ENCODE results near the gene CROCC. TPM values are rescaled to one million over a fixed set of nuclear protein-coding genes. Genes with fewer than 3 reads are reported as not detected.
A peak's percentile ranks its signal among the peaks of the same experiment; 100 is the strongest.

The CROCC gene
- total RNA-seq, 1 experiment from 2014 or later: 31.3 TPM

DNA sequence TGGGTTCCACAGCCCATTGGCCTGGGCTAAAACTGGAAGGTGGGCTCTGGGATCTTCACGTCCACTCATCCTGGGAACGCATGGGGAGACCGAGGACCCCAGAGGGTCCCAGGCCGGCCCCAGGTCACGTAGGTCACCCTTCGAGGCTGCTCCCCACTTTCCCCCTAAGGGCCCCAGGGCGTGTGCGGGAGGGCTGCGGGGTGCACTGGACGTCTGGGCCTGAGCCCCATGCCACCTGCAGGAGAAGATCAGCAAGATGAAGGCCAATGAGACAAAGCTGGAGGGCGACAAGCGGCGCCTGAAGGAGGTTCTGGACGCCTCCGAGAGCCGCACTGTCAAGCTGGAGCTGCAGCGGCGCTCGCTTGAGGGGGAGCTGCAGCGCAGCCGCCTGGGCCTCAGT is 46.2 kb downstream of the CROCC start:
- no peak for DNase-seq (ENCODE audit: low read depth)

DNA sequence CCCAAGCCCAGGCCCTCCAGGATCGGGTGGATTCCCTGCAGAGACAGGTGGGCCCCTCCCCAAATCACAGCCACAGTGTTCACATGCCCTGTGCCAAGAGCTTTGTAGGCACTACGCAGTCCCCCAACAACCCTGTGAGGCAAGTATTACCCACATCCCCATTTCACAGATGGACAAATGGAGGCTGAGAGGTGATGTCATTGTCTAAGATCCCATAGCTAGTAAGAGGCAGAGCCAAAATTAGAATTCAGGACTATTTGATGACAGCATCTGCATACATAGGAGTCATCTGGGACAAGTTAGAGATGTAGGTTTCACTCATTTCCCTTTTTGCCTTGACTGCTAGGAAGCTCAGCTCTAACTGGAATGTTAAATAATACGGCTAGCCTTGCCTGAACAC is 46.6 kb downstream of the CROCC start:
- no peak for DNase-seq (ENCODE audit: low read depth)

DNA sequence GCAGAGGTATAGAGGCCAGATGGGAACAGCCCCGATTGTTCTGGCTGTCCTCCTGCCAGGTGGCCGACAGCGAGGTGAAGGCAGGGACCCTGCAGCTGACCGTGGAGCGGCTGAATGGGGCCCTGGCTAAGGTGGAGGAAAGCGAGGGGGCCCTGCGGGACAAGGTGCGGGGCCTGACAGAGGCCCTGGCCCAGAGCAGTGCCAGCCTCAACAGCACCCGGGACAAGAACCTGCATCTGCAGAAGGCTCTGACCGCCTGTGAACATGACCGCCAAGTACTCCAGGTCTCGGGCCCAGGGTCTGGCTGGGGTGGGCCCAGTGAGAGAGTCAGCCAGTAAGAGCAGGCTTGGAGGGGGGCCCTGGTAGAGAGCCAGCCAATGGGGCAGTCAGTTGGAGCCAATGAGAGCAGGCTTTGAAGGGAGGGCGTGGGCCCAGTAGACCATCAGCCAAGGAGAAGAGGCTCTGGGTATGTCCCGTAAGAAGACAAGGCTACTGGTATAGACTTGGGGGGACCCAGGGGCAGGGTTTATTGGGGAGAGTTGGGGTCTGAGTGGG is 47.4 kb downstream of the CROCC start:
- DNase-seq (ENCODE audit: low read depth): no peak

DNA sequence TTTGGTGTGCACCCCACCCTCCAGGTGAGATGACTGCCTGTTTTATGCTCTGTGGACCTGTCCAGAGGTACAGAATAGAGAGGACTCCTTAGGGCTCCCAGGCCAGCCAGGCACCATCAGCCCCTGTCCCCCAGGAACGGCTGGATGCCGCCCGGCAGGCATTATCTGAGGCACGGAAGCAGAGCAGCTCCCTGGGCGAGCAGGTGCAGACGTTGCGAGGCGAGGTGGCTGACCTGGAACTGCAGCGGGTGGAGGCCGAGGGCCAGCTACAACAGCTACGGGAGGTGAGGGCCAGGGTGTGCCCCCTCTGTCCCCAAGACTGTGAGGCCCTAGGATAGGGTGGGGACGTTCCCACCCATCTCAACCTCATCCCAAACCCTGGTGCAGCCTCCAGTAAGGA is 47.9 kb downstream of the CROCC start:
- no peak for DNase-seq (ENCODE audit: low read depth)

DNA sequence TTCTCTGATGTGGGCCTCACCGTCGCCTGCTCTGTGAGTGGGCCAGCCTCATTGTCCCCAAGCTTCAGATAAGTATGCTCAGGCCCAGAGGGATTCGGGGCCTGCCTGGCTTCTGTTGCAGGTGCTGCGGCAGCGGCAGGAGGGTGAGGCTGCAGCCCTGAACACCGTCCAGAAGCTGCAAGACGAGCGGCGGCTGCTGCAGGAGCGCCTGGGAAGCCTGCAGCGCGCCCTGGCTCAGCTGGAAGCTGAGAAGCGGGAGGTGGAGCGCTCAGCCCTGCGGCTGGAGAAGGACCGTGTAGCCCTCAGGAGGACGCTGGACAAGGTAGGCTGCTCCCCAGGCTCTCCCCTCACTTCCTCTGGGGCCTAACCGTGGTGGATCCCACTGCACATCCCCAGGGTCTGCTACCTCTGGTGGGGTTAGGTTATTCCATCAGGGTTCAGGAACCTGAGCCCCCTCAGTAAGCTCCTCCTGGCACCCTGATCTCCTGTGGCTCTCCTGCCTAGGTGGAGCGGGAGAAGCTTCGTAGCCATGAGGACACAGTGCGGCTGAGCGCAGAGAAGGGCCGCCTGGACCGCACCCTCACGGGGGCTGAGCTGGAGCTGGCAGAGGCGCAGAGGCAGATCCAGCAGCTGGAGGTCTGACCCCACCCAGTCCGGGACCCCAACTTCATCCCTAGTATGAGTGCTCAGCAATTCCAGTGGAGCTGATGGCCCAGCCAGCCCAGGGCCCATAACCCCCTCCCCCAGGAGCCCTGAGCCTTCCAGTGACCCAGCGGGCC is 48.6 kb downstream of the CROCC start:
- DNase-seq (ENCODE audit: low read depth): no peak

DNA sequence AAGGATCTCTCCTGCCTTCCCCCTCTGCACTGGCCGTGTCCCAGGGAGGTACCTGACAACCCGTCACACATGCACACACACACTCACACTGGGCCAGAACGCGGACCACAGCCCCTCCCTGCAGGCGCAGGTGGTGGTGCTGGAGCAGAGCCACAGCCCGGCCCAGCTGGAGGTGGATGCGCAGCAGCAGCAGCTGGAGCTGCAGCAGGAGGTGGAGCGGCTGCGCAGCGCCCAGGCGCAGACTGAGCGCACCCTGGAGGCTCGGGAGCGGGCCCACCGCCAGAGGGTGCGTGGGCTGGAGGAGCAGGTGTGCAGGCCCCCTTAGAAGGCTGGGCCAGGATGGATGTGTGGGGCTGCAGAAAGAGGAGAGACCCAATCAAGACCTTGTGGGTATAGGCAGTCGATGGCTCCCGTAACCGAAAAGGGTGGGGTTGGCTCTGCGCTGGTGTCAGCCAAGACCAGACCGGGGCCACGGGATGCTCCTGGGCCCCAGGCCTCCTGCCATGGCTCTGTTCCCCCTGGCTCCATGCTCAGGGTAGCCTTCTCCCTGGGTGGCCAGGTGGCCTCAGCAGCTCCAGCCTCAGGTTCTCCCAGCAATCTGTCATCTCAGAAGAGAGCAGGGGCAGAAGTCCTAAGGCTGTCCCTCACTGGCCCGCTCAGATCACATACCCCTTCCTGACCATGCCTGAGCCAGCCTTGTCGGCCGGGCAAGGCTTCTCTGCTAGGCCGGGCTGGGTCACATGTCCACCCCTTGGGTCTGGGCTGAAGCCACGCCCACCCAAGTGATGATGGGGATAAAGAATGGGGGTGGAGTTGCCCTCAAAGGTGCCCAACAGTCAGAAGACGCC is 49.8 kb downstream of the CROCC start:
- DNase-seq (ENCODE audit: low read depth): peak; percentile 64

DNA sequence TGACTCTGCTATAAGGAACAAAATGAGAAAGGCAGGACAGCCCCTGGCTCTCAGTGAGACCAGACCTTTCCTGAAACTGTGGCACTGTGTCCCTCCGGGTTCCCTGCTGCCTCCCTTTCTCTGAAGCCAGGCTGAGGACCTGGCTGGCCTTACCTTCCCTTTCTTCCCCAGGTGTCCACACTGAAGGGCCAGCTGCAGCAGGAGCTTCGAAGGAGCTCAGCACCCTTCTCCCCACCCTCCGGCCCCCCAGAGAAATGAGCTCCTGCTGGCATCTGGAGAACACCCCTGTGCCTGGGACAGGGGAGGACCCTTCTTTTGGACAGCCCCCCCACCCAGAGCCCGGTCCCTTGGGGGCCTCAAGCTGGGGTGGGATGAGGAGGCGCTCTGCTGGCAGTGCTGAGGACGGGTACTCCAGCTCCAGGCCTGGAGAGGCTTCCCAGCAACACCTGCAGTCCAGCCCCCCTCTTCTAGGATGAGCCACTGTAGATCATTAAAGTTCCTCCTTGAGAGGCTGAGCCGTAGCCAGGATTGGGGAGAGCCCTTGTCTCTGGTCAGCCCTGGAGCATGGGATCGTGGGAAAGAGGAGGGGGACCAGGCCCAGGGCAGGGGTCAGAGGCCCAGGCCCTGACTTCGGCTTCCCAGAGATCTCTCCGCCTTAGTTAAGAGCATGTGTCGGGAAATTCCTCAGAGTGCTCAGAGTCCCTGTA is 50.6 kb downstream of the CROCC start:
- no peak for DNase-seq (ENCODE audit: low read depth)

DNA sequence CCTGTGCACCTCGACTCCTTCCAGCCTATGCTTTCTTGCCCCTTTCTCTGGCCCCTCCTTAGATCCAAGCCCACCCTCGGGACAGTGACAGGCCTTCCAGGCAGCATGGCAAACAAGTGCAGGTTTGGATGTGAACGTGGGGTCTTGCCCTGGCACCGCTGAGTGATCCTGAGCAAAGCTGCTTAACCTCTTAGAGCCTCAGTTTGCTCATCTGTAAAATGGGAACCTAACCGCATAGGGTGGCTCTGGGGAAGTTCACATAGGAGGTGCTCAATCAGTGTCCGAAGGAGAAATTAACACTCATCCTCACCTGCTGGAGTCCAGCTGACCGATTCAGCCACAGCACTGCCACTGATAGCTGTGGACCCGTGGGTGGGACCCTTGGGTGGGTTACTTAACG is 51.5 kb downstream of the CROCC start:
- DNase-seq (ENCODE audit: low read depth): no peak

DNA sequence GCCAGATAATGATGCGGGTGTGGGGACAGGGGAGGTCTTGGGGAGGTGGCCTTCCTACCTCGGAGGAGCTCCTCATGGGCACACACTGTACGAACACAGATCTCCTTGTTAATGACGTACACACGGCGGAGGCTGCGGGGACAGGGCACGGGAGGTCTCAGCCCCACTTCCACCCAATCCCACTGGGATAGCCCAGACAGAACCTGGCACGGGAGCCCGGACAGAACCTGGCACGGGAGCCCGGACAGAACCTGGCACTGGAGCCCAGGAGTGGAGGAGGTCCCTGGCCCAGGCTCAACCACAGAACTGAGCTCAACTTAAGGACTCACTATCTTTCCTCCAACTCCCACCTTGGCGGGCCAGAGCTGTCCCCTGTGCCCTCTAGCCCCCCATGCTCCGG is 53.5 kb downstream of the CROCC start:
- no peak for DNase-seq (ENCODE audit: low read depth)

DNA sequence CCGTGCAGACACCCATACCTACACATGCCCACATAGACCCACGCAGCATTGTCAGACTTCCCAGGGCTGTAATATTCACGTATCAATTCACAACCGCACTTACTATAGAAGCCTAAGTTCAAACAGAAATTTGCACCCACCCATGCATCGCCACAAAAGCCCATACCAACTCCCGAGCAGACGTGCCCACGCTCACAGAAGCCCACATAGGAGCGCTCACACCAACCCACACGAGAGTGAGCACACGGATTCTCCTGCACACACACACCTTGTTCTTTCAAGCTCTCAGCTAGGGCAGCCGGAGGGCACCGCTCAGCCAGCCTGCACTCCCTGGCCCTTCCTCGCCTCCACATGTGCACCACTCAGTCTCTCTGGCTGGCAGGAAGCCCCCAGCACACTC is 54.1 kb downstream of the CROCC start:
- DNase-seq (ENCODE audit: low read depth): no peak

DNA sequence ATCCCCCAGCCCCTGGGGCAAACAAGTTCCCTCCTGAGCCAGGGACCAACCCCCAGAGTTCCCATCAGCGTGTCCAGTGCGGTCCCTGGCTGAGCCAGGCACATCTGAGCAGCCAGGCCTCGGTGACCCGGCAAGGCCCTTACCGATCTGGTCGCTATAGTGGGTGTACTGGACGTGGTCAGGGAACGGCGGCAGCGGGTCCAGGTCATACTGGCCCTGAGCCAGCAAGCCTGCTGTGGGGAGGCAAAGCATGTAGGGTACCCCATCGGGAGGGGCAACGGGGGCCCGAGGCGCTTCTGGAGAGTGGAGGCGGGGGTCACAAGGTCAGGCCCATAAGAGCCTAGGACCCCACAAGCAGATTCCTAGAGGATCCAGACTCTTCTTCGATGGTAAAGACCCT is 55.2 kb downstream of the CROCC start:
- DNase-seq (ENCODE audit: low read depth): no peak

DNA sequence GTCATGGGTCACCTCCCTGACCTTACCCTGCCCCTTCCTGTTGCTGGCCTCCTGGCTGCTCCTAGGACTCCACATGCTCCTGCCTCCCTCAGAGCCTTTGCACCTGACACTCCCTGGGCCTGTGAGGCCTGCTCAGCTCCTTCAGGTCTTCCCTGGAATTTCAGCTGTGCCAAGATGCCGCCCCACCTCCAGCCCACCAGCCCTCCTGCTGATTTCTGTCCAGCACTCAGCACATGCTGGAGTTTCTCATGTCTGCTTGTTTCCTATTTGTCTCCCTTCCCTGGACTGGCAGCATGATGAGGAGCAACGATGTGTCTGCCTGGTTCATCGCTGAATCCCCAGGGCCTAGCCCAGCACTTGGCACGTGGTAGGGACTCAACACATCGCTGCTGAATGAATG is 55.6 kb downstream of the CROCC start:
- DNase-seq (ENCODE audit: low read depth): no peak

DNA sequence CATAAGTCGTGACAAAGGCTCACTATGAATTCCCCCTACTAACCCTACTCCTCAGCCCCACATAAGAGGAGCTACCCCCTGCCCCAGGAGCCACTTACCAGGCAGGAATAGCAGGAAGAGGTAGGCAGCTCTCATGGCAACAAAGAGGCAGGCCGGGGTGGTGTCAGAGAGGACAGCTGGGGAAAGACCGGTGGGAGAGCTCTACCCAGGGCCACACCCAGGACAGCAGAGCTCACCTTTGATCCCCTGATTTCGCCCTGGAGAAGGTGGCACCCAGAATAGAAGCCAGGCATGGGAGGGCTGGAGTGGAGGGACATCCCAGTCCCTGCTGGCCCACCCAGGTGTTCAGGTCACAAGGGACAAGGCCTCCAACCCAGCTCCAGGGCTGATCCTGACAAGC is 56.4 kb downstream of the CROCC start:
- no peak for DNase-seq (ENCODE audit: low read depth)

DNA sequence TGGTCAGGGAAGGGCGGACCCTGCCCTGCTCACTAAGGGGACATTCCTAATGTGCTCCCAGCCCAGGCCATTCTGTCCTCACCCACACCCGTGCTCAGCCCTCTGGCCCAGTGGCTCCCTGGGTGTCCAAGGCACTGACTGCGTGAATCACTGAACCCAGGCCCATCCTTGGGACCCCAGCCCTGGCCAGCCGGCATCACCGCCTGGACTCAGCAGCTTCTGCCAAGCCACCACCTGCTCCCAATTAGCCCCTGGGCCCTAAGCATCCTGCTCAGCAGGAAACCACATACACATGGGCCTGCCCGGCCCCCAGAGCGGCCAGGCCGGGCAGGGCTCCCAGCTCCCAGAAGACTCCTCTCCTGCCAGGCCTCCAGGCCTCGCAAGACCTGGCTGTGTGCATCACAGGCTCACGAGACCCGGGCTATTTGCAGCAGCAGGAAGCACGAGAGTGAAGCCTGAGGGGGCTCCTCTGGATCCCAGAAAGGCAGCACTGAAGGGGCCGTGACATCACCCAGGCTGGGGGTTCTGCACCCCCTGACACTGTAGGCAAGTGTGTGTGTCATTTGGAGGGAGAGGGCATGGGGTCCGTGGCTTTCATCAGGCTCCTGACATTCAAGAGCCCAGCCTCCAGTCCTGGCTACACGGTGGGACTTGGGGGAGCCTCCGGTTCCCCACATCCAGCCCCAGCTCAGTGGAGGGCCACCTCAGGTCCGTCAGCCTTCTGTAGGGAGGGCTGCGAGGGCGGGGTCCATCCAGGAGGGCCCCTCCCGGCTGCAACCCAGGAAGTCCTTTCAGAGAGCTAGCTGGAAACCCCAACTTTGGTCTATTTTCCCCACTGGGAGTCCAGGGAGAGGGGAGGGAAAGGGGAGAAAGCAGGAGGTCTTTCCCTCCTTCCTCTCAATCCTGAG is 57.1 kb downstream of the CROCC start:
- DNase-seq (ENCODE audit: low read depth): peak; percentile 84

DNA sequence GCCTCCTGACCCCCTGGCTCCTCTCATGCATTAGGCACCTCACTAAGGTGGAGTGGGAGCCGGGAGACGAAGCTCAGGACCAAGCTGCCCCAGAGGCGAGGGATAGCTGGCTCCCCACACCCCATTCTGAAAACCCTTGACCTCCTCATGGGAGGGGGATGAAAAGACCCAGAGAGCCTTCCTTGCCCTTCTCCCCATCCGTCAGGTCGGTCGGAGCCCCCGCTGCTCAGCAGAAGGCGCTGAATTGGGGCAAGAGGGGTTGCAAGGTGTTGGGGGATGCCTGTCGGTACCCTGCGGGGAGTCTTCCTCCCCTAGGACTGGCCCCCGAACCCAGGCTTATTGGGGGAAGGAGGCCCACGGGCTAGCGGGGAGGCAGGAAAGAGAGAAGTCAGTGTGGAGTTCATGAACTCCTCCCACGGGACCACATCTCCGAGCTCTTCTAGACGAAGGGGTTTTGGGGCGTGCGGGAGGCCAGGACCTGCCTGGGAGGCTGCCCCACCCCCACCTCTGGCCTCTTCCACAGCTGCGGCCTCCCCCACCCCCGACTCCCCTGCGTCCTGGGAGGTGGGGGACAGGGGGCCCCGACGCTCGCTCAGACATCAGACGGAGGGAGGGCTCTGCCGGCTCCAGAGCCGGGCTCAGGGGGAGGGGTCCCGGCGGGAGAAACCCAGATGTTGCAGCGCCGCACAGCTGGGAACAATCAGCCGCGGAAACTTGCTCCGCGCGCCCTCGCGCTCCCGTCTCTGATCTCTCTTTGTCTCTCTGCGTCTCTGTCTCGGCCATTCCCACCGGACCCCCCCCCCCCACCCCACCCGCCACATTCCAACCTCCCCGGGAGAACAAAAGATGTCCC is 58.0 kb downstream of the CROCC start:
- peak; percentile 67 for DNase-seq (ENCODE audit: low read depth)

DNA sequence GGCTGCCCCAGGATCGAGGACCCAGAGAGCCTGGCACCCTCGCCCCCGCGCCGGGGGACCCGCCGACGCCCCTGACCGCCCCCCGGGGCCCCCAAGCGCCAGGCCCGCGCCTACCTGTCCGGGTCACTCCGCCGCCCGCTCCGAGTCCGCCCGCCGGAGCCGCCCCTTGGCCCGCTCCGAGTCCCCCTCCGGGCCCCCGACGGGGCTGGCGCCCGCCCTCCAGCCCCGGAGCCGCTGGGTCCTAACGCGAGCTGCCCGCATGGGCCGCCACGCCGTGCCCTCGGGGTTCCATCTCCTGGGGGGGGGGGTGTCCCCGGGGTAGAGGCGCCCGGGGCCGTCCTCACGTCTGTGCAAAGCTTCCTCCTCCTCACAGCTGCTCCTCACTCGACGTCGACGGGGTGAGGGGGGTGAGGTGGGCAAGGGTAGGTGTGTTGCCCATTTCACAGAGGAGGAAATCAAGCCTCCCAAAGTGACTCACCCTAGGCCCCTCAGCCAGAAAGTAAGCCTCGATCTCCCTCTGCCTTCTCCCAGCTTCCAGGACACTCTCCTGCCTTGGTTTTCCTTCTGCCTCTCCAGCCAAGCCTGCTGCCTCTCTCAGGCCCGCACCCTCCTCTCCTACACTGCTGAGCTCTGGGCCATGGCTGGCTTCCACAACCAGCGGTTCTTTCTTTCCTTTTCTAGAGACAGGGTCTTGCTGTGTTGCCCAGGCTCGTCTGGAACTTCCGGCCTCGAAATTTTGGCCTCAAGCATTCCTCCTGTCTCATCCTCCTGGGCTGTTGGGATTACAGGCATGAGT is 58.9 kb downstream of the CROCC start, which contains the start of gene MFAP2:
Gene MFAP2, minus strand, starts transcription at position 148 of the 796 bp plus-strand sequence. CDS start 2,347 bp downstream, outside the sequence.
- DNase-seq (ENCODE audit: low read depth): peak; percentile 57

DNA sequence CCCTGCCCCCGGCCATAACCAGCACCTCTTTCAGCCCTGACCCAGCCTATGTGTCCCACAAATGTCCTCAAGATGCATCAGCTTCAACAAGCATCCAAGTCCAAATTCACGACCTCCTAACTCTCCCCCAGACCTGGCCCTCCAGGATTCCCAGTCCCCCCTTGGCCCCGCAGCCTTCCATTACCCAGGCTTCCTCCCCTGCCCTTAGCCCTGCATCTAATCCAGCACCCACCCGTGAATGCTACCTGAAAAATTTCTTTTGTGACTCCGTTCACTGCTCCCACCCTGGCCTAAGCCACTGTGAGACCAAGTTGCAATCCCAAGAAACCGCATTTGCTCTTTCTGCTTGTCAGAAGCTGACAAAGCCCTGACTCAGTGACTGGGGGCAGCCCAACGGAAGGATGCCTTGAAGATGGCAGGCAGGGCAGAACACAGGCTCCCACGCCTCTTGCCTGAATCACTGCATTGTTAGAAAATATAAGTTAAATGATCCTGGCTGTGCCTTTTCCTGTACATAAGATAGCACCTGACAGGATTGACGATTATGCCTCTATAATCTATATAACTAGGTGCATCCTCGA is 59.6 kb downstream of the CROCC start:
- DNase-seq (ENCODE audit: low read depth): peak; percentile 96

DNA sequence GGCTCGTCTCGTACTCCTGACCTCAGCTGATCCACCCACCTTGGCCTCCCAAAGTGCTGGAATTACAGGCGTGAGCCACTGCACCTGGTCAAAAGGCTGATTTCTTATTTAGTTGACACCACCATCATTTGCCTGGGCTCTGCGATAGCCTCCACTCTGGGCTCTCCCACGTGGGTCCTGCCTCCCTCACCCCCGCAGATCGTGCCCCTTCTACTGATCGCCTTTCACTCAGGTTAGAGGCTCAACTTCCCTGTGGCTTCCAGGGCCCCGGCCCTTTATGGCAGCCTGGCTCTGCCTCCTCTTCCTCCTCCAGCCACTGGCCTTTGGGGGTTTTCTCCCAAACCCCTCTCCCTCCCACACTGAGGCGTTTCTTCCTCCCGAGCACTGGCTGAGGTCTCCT is 61.2 kb downstream of the CROCC start:
- no peak for DNase-seq (ENCODE audit: low read depth)

DNA sequence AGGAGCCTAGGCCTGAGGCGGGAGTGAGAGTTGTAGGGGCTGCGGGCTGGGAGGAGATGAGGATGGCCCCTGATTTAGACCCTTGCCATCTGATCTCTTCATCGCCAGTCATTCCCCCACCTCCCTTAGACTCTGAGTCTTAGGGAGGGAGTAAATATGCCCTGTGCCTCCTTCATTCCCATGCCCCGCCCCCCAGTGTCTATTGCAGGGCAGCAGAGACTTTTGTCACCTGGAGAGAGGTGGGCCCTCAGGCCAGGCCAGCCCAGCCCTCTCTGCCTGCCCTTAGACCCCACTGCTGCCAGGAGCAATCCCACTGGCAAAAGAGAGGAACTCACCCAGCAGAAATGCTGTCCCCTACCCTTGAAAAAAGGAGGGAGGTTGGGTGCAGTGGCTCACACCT is 61.9 kb downstream of the CROCC start:
- no peak for DNase-seq (ENCODE audit: low read depth)
